PC-3 (cell line): ENCODE data around the gene DLGAP5. TPM values are rescaled to one million over a fixed set of nuclear protein-coding genes. Genes with fewer than 3 reads are reported as not detected.

Source experiments
- ATAC-seq: fragments of 200-7000 bp; cut with Tn5 transposase; 2 replicates; pipeline ENCODE4 v1.9.1; 2020; ENCODE audit warnings: mild to moderate bottlenecking, moderate library complexity
- BruUV-seq: library from RNA; stranded (reverse); fragments of 400-500 nt; replicated peaks from 2 replicates; lab custom pipeline; 2021; lab: Mats Ljungman, UMichigan
- CTCF ChIA-PET: fragments of 300-600 bp; sonication (Branson Sonifier 250); formaldehyde crosslinking; loops from one replicate; lab custom pipeline; 2022; ENCODE audit warnings: antibody characterized with exemption; lab: Charles Lee
- POLR2A ChIA-PET: fragments of 300-600 bp; sonication (Branson Sonifier 250); formaldehyde crosslinking; loops from one replicate; lab custom pipeline; 2022; ENCODE audit warnings: antibody characterized with exemption; ENCODE audit not compliant: unreplicated experiment; lab: Charles Lee
- DNase-seq: peaks from one replicate; pipeline ENCODE4 v3.0.0-alpha.2; 2015
- H2AFZ ChIP-seq: fragments of 300-600 bp; sonication (generic); 2 replicates; pipeline ENCODE4 v1.6.0; 2016; ENCODE audit warnings: antibody characterized with exemption, low read length
- H3F3A ChIP-seq: fragments of 300-600 bp; sonication (generic); one replicate; pipeline ENCODE4 v1.6.0; 2017; ENCODE audit warnings: antibody characterized with exemption, low read length, control low read depth, mild to moderate bottlenecking; ENCODE audit not compliant: unreplicated experiment
- H3K27ac ChIP-seq: fragments of 300-600 bp; sonication (generic); 2 replicates; pipeline ENCODE4 v1.5.1; 2016; ENCODE audit warnings: mild to moderate bottlenecking, low read length
- H3K27me3 ChIP-seq: fragments of 300-600 bp; sonication (generic); 2 replicates; pipeline ENCODE4 v1.6.1; 2016; ENCODE audit warnings: low read length, mixed read lengths
- H3K36me3 ChIP-seq: fragments of 300-600 bp; sonication (generic); 2 replicates; pipeline ENCODE4 v1.6.1; 2016; ENCODE audit warnings: low read depth, mixed run types, low read length, mixed read lengths
- H3K4me1 ChIP-seq: fragments of 300-600 bp; sonication (generic); 2 replicates; pipeline ENCODE4 v1.5.1; 2016; ENCODE audit warnings: low read length; ENCODE audit not compliant: insufficient read depth
- H3K4me2 ChIP-seq: fragments of 300-600 bp; sonication (generic); 2 replicates; pipeline ENCODE4 v1.6.0; 2016; ENCODE audit warnings: low read length
- H3K4me3 ChIP-seq: fragments of 300-600 bp; sonication (generic); 2 replicates; pipeline ENCODE4 v1.5.1; 2016; ENCODE audit warnings: mild to moderate bottlenecking, low read length, mixed read lengths
- H3K79me2 ChIP-seq: fragments of 300-600 bp; sonication (generic); 2 replicates; pipeline ENCODE4 v1.6.1; 2017; ENCODE audit warnings: low read length, mixed read lengths
- H3K9ac ChIP-seq: fragments of 300-600 bp; sonication (generic); 2 replicates; pipeline ENCODE4 v1.6.0; 2016; ENCODE audit warnings: mild to moderate bottlenecking, low read length
- H3K9me2 ChIP-seq: fragments of 300-600 bp; sonication (generic); replicated peaks from 2 replicates; pipeline ENCODE4 v1.6.1; 2016; ENCODE audit warnings: mixed run types, low read length, mixed read lengths
- H3K9me3 ChIP-seq: fragments of 300-600 bp; sonication (generic); 2 replicates; pipeline ENCODE4 v1.6.1; 2016; ENCODE audit warnings: low read length, mixed read lengths
- H4K20me1 ChIP-seq: fragments of 300-600 bp; sonication (generic); 2 replicates; pipeline ENCODE4 v1.6.1; 2016; ENCODE audit warnings: low read length, mixed read lengths
- EZH2 ChIP-seq: fragments of 300-600 bp; sonication (generic); IDR thresholded peaks from one replicate; pipeline ENCODE4 v1.6.1; 2017; ENCODE audit warnings: antibody characterized with exemption, mild to moderate bottlenecking, low read length; ENCODE audit not compliant: unreplicated experiment
- EZH2phosphoT487 ChIP-seq: fragments of 300-600 bp; sonication (generic); IDR thresholded peaks from 2 replicates; pipeline ENCODE4 v1.6.1; 2018; ENCODE audit warnings: mild to moderate bottlenecking, antibody characterized with exemption, low read length, borderline replicate concordance
- intact Hi-C: fragments of 100-400 bp; cut with micrococcal nuclease; formaldehyde crosslinking; loops from 2 replicates; pipeline ENCODE4 v1.9.0; 2023
- total RNA-seq: library from RNA; depleted of rRNA; stranded (reverse); fragments of >200 nt; gene quantifications from 2 replicates; pipeline ENCODE4 v1.2.3, GENCODE V29; 2014
- TF ChIP-seq, protein P1 (sequence below): fragments of 300-600 bp; sonication (generic); conservative IDR thresholded peaks from 2 replicates; pipeline ENCODE4 v1.5.1; 2017; ENCODE audit warnings: antibody characterized with exemption, low read depth, mild to moderate bottlenecking, low read length

Gene DLGAP5
- total RNA-seq, 1 experiment from 2014 or later, result 97.9 TPM

DNA sequence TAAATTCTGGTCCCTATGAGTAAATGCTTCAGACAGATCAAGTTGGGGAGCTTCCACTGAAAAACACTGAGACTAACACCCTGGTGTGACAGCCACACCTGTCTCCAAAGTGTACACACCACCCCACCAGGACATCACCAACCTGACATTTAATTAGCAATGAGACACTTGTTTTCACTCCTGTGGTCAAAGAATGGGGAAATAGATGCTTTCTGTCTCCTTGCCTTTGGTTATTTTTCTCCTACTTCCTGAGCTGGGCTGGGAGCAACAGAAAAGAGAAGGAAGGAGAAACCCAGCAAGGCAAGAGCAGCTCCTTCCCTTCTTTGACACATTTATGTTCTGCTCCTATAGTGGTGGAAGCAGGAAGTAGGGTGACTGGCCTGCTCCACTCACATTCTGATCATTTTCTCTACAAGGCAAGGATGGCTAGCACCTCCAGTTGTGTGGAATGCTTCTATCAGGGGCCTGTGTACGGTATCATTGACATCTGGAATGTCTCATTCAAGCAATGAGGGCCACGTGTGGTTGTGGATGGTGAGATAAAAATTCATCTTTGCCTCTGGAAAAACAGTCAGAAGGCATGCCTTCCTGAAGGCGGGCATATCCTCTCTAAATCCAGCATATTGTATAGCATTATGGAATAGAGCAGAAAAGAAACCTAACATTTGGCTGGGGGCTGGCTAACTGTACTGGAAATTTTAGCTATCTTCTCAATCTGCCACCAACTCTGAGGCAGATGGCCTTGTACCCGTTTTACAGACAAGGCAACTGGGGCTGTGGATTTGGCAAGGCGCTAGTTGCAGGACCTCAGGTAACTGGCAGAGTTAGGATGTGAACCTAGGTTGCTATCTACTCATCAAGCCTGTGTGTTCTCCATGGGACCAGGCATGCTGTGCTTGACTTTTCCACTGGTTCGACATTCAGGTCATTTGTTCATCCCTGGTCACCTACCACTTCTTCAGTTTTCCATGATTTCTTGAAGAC is 87.1 kb downstream of the DLGAP5 start:
- Histone ChIP-seq H3K9me3 (peaks cover 6% of the 10 kb centered on the region), H3K79me2 (no peaks in the 10 kb centered on the region), H4K20me1 (no peaks in the 10 kb centered on the region), H3K36me3 (peaks cover 5% of the 10 kb centered on the region; the same call in 1 of the 2 replicates), H2AFZ (0 out of 2 replicates have a peak overlapping the region, but pooled peaks have one; percentile 0), H3K9ac (peak overlapping the region; percentile 79), H3F3A (peaks cover 20% of the 10 kb centered on the region), H3K4me1 (peaks cover 55% of the 10 kb centered on the region), H3K4me3 (no peak overlapping the region; the same call in none of the 2 replicates), H3K27me3 (no peaks in the 10 kb centered on the region), H3K27ac (peak overlapping the region; percentile 89), H3K9me2 (no peaks in the 10 kb centered on the region), H3K4me2 (peak overlapping the region; percentile 77)
- ChIA-PET CTCF (interaction anchor here (0.6 to 2.3 kb wide), 3 partner anchors 14 to 57 kb away, joined by 6 to 12 read pairs (median 6); partner anchors contain the start of gene LGALS3), POLR2A (interaction anchor here (1.0 to 2.8 kb wide), 2 partner anchors 25 to 30 kb away, joined by 4 to 45 read pairs; partner anchors contain the start of gene LGALS3)
- intact Hi-C loops, result no loop called here
- no peak for DNase-seq
- BruUV-seq, result no TSS peak
- ATAC-seq, result no peak
- TF ChIP-seq EZH2phosphoT487 (no peak), EZH2 (no peak)
- TF ChIP-seq, protein P1, sequence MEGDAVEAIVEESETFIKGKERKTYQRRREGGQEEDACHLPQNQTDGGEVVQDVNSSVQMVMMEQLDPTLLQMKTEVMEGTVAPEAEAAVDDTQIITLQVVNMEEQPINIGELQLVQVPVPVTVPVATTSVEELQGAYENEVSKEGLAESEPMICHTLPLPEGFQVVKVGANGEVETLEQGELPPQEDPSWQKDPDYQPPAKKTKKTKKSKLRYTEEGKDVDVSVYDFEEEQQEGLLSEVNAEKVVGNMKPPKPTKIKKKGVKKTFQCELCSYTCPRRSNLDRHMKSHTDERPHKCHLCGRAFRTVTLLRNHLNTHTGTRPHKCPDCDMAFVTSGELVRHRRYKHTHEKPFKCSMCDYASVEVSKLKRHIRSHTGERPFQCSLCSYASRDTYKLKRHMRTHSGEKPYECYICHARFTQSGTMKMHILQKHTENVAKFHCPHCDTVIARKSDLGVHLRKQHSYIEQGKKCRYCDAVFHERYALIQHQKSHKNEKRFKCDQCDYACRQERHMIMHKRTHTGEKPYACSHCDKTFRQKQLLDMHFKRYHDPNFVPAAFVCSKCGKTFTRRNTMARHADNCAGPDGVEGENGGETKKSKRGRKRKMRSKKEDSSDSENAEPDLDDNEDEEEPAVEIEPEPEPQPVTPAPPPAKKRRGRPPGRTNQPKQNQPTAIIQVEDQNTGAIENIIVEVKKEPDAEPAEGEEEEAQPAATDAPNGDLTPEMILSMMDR, result no peak

DNA sequence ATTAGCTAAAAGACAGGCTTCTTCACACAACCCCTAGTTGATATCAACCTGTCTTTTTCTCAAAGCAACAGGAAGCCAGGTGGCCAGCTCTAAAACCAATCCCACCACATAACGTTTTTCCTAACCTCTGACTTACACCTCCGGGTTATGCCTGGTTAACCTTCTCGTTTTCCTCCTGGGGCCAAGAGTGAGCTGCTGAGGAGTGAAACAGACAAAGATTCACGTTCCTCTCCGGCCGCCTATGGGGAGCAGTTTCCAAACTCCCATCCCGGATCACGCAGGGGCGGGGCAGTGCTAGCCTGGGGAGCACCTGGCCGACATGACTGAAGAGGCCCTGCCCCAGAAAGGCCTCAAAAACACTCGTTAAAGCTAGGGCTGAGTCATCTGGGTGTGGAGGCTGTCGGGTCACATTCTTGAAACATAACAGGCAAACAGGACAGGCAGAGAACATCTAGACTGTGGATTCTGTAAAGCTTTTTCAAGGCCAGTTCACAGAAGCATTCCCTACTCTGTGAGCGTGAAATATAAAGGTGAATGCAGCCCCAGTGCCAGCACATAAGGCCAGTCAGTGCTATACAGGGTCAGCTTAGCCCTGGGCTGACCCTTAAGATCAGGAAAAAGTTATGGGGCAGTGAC is 88.3 kb downstream of the DLGAP5 start:
- no peaks in the 10 kb centered on the region for H3K79me2 ChIP-seq
- no peaks in the 10 kb centered on the region for H4K20me1 ChIP-seq
- ChIA-PET POLR2A (interaction anchor here (0.5 to 2.8 kb wide), 8 partner anchors 8 to 88 kb away, joined by 3 to 45 read pairs (median 4); partner anchors contain the start of genes DLGAP5 and LGALS3), CTCF (interaction anchor here (0.5 to 2.3 kb wide), 4 partner anchors 13 to 534 kb away, joined by 6 to 12 read pairs (median 8); partner anchors contain the start of gene LGALS3)
- H3K27me3 ChIP-seq, result no peaks in the 10 kb centered on the region
- H3K36me3 ChIP-seq, result peaks cover 5% of the 10 kb centered on the region; the same call in 1 of the 2 replicates
- peak overlapping the region; percentile 79 for H3K9ac ChIP-seq
- BruUV-seq, result no TSS peak
- peak overlapping the region; percentile 56 for H2AFZ ChIP-seq
- H3K4me3 ChIP-seq, result peak overlapping the region; percentile 51
- H3K9me3 ChIP-seq, result peaks cover 6% of the 10 kb centered on the region
- TF ChIP-seq EZH2, result no peak
- no peak for TF ChIP-seq EZH2phosphoT487
- TF ChIP-seq, protein P1, result 0 out of 2 replicates have a peak, but pooled peaks have one; percentile 7
- intact Hi-C loops, result no loop called here
- H3K4me1 ChIP-seq, result peaks cover 50% of the 10 kb centered on the region
- ATAC-seq (peak; percentile 78), DNase-seq (peak; percentile 100)
- H3K9me2 ChIP-seq, result no peaks in the 10 kb centered on the region
- peaks cover 20% of the 10 kb centered on the region for H3F3A ChIP-seq
- peak overlapping the region; percentile 77 for H3K4me2 ChIP-seq
- H3K27ac ChIP-seq, result peak overlapping the region; percentile 89
